Endothelial cell (in vitro differentiated cells): ENCODE data around the gene CLCN3. TPM values are rescaled to one million over a fixed set of nuclear protein-coding genes. Genes with fewer than 3 reads are reported as not detected.
"Not testable (repeated sequence)": the region's sequence is repeated elsewhere in the genome, so short reads cannot be mapped to it uniquely, and the experiment has no call there.

Experiments
- DNase-seq: peaks from one replicate; pipeline ENCODE4 v3.0.0; 2021; ENCODE audit warnings: low spot score
- H3K27ac Mint-ChIP-seq: one replicate; pipeline ENCODE4 v1.8.0; 2021; ENCODE audit warnings: mixed read lengths, inconsistent platforms; ENCODE audit not compliant: unreplicated experiment
- H3K27me3 Mint-ChIP-seq: one replicate; pipeline ENCODE4 v1.8.0; 2021; ENCODE audit warnings: mild to moderate bottlenecking, moderate library complexity, mixed read lengths, inconsistent platforms; ENCODE audit not compliant: unreplicated experiment
- H3K36me3 Mint-ChIP-seq: one replicate; pipeline ENCODE4 v1.8.0; 2021; ENCODE audit warnings: mild to moderate bottlenecking, low read depth, mixed read lengths, inconsistent platforms; ENCODE audit not compliant: unreplicated experiment
- H3K4me1 Mint-ChIP-seq: one replicate; pipeline ENCODE4 v1.8.0; 2021; ENCODE audit warnings: mild to moderate bottlenecking, mixed read lengths, inconsistent platforms; ENCODE audit not compliant: unreplicated experiment
- H3K4me3 Mint-ChIP-seq: one replicate; pipeline ENCODE4 v1.8.0; 2021; ENCODE audit warnings: mild to moderate bottlenecking, mixed read lengths, inconsistent platforms; ENCODE audit not compliant: unreplicated experiment
- H3K9me3 Mint-ChIP-seq: one replicate; pipeline ENCODE4 v1.8.0; 2021; ENCODE audit warnings: mixed read lengths, inconsistent platforms; ENCODE audit not compliant: unreplicated experiment
- CTCF ChIP-seq: fragments of 200-600 bp; sonication (generic); IDR thresholded peaks from one replicate; pipeline ENCODE4 v1.5.0; 2021; ENCODE audit warnings: antibody characterized with exemption; ENCODE audit not compliant: unreplicated experiment
- total RNA-seq: library from RNA; stranded (reverse); fragmentation: NEBNext Ultra II Directional; extraction: Animal tissue kit (Norgen Biotek cat#: 25700); gene quantifications from one replicate; pipeline ENCODE4 v1.2.1, GENCODE V29; 2021; ENCODE audit not compliant: unreplicated experiment

Gene CLCN3
- total RNA-seq, 1 donor from 2014 or later, result 58.0 TPM

GRCh38 chr4:169675825-169676224 is 55.4 kb downstream of the CLCN3 start:
- no peak overlapping the region for H3K4me3 Mint-ChIP-seq
- H3K27ac Mint-ChIP-seq, result no peak overlapping the region
- H3K36me3 Mint-ChIP-seq, result peaks cover 21% of the 10 kb centered on the region
- no peaks in the 10 kb centered on the region for H3K9me3 Mint-ChIP-seq
- no peak for TF ChIP-seq CTCF
- H3K4me1 Mint-ChIP-seq, result peaks cover 8% of the 10 kb centered on the region
- DNase-seq, result no peak
- no peaks in the 10 kb centered on the region for H3K27me3 Mint-ChIP-seq

- TF ChIP-seq CTCF, result no peak
- H3K9me3 Mint-ChIP-seq, result no peaks in the 10 kb centered on the region
- no peak overlapping the region for H3K27ac Mint-ChIP-seq
- H3K36me3 Mint-ChIP-seq, result peaks cover 21% of the 10 kb centered on the region
- no peak overlapping the region for H3K4me3 Mint-ChIP-seq
- H3K4me1 Mint-ChIP-seq, result peaks cover 8% of the 10 kb centered on the region
- no peaks in the 10 kb centered on the region for H3K27me3 Mint-ChIP-seq
- no peak for DNase-seq
These were observed 56.9 kb downstream of the CLCN3 start for GRCh38 chr4:169677150-169677748.

- not testable (repeated sequence) for DNase-seq, H3K27ac Mint-ChIP-seq, H3K9me3 Mint-ChIP-seq, H3K4me1 Mint-ChIP-seq, H3K4me3 Mint-ChIP-seq, H3K27me3 Mint-ChIP-seq
- peaks cover 21% of the 10 kb centered on the region for H3K36me3 Mint-ChIP-seq
These were observed 58.1 kb downstream of the CLCN3 start for GRCh38 chr4:169678486-169678885.

DNA sequence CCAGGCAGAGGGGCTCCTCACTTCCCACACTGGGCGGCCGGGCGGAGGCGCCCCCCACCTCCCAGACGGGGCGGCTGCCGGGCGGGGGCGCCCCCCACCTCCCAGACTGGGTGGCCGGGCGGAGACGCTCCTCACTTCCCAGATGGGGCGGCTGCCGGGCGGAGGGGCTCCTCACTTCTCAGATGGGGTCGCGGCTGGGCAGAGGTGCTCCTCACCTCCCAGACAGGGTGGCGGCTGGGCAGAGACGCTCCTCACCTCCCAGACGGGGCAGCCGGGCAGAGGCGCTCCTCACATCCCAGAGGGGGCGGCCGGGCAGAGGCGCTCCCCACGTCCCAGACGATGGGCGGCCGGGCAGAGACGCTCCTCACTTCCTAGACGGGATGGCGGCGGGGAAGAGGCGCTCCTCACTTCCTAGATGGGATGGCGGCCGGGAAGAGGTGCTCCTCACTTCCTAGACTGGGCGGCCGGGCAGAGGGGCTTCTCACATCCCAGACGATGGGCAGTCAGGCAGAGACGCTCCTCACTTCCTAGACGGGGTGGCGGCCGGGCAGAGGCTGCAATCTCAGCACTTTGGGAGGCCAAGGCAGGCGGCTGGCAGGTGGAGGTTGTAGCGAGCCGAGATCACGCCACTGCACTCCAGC is 58.7 kb downstream of the CLCN3 start:
- H3K4me3 Mint-ChIP-seq, result not testable (repeated sequence)

GRCh38 chr4:169682372-169683047 is 62.1 kb downstream of the CLCN3 start:
- DNase-seq, result no peak
- Mint-ChIP-seq H3K9me3 (no peaks in the 10 kb centered on the region), H3K27ac (no peak overlapping the region), H3K4me3 (no peak overlapping the region), H3K27me3 (no peaks in the 10 kb centered on the region), H3K36me3 (peaks cover 25% of the 10 kb centered on the region), H3K4me1 (no peaks in the 10 kb centered on the region)
- TF ChIP-seq CTCF, result no peak

More for the DNA sequence above, 58.7 kb downstream of the CLCN3 start:
- H3K27ac Mint-ChIP-seq, H3K4me1 Mint-ChIP-seq, DNase-seq, H3K9me3 Mint-ChIP-seq, H3K27me3 Mint-ChIP-seq: not testable (repeated sequence)
- peaks cover 21% of the 10 kb centered on the region for H3K36me3 Mint-ChIP-seq

DNA sequence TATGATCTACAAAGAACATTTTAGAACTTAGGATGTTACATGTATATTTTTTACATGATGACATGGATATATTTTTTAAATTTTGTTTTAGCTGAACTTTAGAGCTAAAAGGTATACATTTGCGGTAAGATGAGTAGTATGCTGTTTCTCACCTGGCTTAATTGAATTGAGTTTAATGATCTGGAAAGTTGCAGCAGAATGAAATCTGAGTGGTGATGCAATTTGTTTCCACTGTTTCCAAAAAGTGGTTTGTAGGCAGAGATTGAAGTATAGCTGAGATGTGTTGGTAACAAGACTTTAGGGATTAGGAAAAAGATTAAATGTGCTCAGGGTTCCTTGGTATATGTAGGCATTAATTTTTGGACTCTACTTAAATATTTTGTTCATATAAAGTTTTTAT is 69.3 kb downstream of the CLCN3 start:
- no peak for DNase-seq
- TF ChIP-seq CTCF, result no peak
- H3K27ac Mint-ChIP-seq, result no peak overlapping the region

More for the DNA sequence above, 69.3 kb downstream of the CLCN3 start:
- Mint-ChIP-seq H3K4me1 (peaks cover 10% of the 10 kb centered on the region), H3K4me3 (no peak overlapping the region), H3K9me3 (no peaks in the 10 kb centered on the region), H3K36me3 (peaks cover 10% of the 10 kb centered on the region), H3K27me3 (no peaks in the 10 kb centered on the region)
